ENCODE measurements around the gene PHACTR3.
A peak's percentile ranks its signal among the peaks of the same experiment; 100 is the strongest.

PHACTR3 gene

GRCh38 chr20:59571551-59572314 is 32.6 kb upstream of the PHACTR3 start:
- DNase-seq = peak; percentile 49
- in situ Hi-C loops (cut with HindIII; ENCODE audit: low pct_ligation_motif_present, low pct_unique_long_range_greater_than_20kb, low sequenced_read_pairs) = no loop called here

DNA sequence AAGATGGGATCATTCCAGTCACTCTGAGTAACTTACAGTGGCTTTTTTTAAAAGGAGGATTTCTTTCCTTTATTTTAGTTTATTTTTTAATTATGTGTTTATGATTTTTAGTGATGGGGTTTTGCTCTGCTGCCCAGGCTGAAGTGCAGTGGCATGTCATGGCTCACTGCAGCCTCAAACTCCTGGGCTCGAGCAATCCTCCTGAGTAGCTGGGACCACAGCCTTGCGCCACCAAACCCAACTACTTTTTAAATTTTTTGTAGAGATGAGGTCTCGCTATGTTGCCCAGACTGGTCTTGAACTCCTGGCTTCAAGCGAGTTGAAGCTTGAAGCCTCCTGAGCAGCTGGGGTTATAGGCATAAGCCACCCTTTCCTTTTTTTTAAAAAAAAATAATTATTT is 31.8 kb upstream of the PHACTR3 start:
- in situ Hi-C loops (cut with HindIII; ENCODE audit: low pct_ligation_motif_present, low pct_unique_long_range_greater_than_20kb, low sequenced_read_pairs) = no loop called here

DNA sequence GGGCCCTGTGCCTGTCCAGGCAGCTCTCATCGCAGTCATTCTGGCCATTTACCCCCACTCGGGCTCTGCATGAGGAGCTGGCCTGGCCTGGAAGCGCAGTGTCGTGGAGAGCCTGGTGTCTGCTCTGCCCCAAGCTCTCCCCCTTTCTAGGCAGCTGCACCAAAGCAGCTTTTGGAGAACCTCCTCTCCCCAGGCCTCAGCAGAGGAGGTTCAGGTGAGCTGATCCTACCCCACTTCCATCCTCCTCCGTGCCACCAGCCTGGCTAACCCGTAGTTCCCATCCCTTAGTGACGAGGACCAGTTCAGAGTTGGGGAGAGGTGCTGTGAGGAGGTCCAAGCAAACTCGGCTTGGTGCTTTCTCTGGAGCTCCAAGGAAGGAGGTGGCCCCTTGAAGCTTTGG is 30.5 kb upstream of the PHACTR3 start:
- in situ Hi-C loops (cut with HindIII; ENCODE audit: low pct_ligation_motif_present, low pct_unique_long_range_greater_than_20kb, low sequenced_read_pairs) = no loop called here
- no peak for DNase-seq

More for the DNA sequence above, 31.8 kb upstream of the PHACTR3 start:
- DNase-seq = no peak

GRCh38 chr20:59574308-59574707 is 30.0 kb upstream of the PHACTR3 start:
- no peak for DNase-seq
- in situ Hi-C loops (cut with HindIII; ENCODE audit: low pct_ligation_motif_present, low pct_unique_long_range_greater_than_20kb, low sequenced_read_pairs) = no loop called here

GRCh38 chr20:59575216-59575615 is 29.1 kb upstream of the PHACTR3 start:
- in situ Hi-C loops (cut with HindIII; ENCODE audit: low pct_ligation_motif_present, low pct_unique_long_range_greater_than_20kb, low sequenced_read_pairs) = no loop called here
- DNase-seq = no peak

- in situ Hi-C loops (cut with HindIII; ENCODE audit: low pct_ligation_motif_present, low pct_unique_long_range_greater_than_20kb, low sequenced_read_pairs) = no loop called here
- no peak for DNase-seq
These were observed 28.7 kb upstream of the PHACTR3 start for GRCh38 chr20:59575653-59576052.

DNA sequence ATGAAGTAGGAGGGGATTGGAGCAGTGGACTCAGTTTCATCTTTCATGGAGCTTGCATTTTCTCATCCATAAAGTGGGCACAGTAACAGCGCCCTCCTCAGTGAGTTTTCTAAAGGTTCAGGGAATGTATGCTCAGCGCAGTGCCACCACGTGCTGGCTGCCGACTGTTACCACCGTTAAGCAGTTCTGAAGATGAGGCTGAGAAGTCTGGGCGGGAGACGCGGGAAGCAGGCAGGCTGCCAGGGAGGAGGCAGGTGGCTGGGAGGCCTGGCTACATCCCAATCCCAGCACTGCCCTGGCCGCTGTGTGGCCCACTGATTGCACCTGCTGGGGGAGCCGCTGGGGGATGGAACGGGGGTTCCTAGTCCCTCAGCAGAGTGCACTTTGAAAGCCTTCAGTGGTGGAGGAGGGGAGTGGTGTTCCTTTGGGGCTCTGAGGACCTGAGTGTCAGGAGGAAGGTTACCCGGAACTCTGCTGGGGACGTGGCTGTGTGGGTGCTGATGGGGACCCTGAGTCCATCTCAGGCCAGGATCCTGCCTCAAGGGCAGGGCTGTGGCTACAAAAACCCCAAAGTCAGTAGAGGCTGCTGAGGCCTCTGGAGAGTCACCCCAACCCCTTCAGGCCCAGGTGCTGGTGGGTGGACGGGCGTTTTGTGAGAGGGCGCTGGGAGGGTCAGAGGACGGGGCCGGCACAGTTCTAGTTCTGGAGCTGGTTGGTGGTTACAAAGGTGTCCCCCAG is 28.0 kb upstream of the PHACTR3 start:
- DNase-seq = no peak
- in situ Hi-C loops (cut with HindIII; ENCODE audit: low pct_ligation_motif_present, low pct_unique_long_range_greater_than_20kb, low sequenced_read_pairs) = no loop called here

DNA sequence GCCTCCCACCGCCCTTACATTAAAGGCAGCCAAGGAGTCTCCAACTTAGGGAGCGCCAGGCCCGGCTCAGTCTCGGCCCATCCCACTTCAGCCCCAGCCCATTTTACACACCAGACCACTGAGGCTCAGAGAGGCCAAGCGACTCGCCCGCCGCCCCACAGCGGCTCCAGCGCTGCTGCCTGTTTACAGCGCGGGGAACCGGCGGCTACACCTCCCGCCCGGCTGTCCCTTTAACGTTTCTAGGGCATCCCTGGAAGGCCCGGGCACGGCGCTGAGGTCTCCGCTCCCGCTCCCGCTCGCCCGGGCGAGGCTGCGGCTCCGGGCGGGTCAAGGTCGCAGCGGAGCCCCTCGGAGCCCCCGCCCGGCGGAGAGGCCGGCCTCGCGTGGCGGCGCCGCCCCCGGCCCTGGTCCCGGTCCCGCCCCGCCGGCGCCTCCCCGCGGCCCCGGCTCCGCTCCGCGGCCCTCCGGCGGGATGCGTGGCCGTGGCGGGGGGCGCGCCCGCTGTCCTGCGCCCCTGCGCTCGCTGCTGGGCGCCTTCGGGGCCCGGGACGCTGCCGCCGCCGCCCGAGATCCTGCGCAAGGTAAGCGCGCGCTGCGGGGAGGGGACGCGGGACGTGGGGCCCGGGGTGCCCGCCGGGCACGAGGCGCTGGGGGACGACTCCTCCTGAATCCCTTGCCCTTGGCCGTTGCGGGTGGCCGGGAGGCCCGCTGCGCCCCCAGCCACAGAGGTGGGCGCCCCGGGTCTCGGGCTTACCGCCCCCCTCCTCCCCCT is 27.1 kb upstream of the PHACTR3 start:
- DNase-seq = no peak
- in situ Hi-C loops (cut with HindIII; ENCODE audit: low pct_ligation_motif_present, low pct_unique_long_range_greater_than_20kb, low sequenced_read_pairs) = no loop called here

- no peak for DNase-seq
- in situ Hi-C loops (cut with HindIII; ENCODE audit: low pct_ligation_motif_present, low pct_unique_long_range_greater_than_20kb, low sequenced_read_pairs) = no loop called here
These were observed 26.4 kb upstream of the PHACTR3 start for GRCh38 chr20:59577809-59578435.

GRCh38 chr20:59578436-59579403 is 25.6 kb upstream of the PHACTR3 start:
- in situ Hi-C loops (cut with HindIII; ENCODE audit: low pct_ligation_motif_present, low pct_unique_long_range_greater_than_20kb, low sequenced_read_pairs) = no loop called here
- no peak for DNase-seq

GRCh38 chr20:59579404-59580145 is 24.8 kb upstream of the PHACTR3 start:
- in situ Hi-C loops (cut with HindIII; ENCODE audit: low pct_ligation_motif_present, low pct_unique_long_range_greater_than_20kb, low sequenced_read_pairs) = no loop called here
- no peak for DNase-seq

GRCh38 chr20:59580146-59580946 is 24.0 kb upstream of the PHACTR3 start:
- in situ Hi-C loops (cut with HindIII; ENCODE audit: low pct_ligation_motif_present, low pct_unique_long_range_greater_than_20kb, low sequenced_read_pairs) = no loop called here
- DNase-seq = no peak

DNA sequence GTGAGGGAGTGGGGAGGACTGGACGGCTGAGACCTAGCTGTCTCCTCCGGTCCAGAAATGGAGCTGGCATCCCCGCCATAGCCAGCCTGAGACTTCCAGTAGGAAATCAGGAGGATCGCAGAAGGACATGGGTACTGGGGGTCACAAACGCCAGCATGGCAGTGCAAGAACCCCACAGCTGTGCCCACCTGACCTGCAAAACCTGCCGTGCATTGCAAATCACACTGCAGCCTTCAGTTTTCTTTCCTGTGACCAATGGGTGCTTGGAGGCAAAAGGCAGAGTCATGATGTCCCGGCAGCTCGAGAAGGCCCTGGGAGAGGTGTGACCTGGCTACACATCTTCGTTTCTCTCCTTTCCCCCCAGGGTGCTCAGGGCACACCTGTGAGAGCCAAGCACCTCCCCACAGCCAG is 23.3 kb upstream of the PHACTR3 start:
- DNase-seq = no peak
- in situ Hi-C loops (cut with HindIII; ENCODE audit: low pct_ligation_motif_present, low pct_unique_long_range_greater_than_20kb, low sequenced_read_pairs) = no loop called here

- in situ Hi-C loops (cut with HindIII; ENCODE audit: low pct_ligation_motif_present, low pct_unique_long_range_greater_than_20kb, low sequenced_read_pairs) = no loop called here
These were observed 22.2 kb upstream of the PHACTR3 start for GRCh38 chr20:59581993-59582679.

DNA sequence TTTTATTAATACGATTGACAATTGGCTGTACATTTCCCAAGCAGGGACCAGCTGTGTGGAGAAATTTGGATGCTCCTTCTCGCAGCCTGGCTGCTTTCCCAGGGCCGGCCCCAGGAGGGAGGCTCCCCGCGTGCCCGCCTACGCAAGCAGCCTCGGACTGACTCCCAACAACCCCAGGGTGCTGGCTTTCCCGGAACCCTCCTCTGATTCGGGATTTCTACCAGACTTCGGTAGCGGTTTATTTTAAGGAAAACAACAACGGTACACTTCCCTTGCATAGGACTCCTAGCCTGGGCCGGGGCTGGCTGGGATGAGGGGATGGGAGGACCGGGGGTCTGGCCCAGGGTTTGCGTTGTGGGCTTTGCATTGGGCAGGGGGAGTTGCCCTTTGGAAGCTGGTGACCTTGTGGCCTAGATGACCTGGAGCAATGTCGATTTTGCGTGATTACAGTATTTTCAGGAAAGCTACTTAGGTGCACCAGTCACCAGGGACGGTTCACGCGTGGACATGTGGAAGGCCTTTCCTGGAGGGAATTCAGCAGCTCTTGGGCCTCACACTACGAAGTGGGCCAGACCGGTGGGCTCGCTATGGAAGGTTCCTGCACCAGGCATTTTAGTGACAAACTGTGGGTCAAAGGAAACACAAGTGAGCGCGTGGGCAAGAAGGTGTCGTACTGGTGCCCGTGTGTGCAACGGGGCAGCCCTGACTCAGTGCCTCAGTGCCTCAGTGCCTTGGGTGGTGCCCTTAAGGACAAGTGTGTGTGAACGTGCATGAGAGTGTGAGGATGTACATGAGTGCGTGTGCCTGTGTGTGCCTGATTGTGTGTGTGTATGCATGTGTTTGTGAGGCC is 20.7 kb upstream of the PHACTR3 start:
- in situ Hi-C loops (cut with HindIII; ENCODE audit: low pct_ligation_motif_present, low pct_unique_long_range_greater_than_20kb, low sequenced_read_pairs) = no loop called here
- DNase-seq = no peak

More at GRCh38 chr20:59581993-59582679, 22.2 kb upstream of the PHACTR3 start:
- no peak for DNase-seq

All from ACHN (cell line).